Stimulated activated CD4-positive, alpha-beta T cell treated with anti-CD3 and anti-CD28 coated beads, Interleukin-4, amount 100 ng/mL, for 4 hours (primary cell): Measurements from ENCODE around the gene ATAT1.

Experiments
- DNase-seq, 2 experiments: peaks; one replicate each; pipeline ENCODE4 v3.0.0-alpha.2; 2020

Gene ATAT1

GRCh38 chr6:30685157-30686008 lies 58.7 kb downstream of the ATAT1 start:
- no peak for DNase-seq

GRCh38 chr6:30686009-30686907 lies 59.6 kb downstream of the ATAT1 start, which contains the start of gene PPP1R18:
TSS of gene PPP1R18 (minus strand) at chr6:30686645. CDS start at chr6:30686018, 627 bp downstream.
- DNase-seq: peak; percentile 88 to 89

GRCh38 chr6:30686908-30687658 lies 60.4 kb downstream of the ATAT1 start:
- DNase-seq: peak; percentile 78 to 83

- DNase-seq: no peak
These were observed 61.2 kb downstream of the ATAT1 start for GRCh38 chr6:30687659-30688431.

- no peak for DNase-seq
These were observed 61.9 kb downstream of the ATAT1 start for GRCh38 chr6:30688569-30688968.

GRCh38 chr6:30689022-30689865 lies 62.6 kb downstream of the ATAT1 start:
- DNase-seq: no peak

GRCh38 chr6:30689985-30690384 lies 63.3 kb downstream of the ATAT1 start:
- DNase-seq: no peak

- DNase-seq: peak; percentile 58 to 83
These were observed 63.9 kb downstream of the ATAT1 start, which contains the start of gene NRM for GRCh38 chr6:30690403-30691207. TSS of gene NRM (minus strand) at chr6:30690984. CDS start at chr6:30690974, 10 bp downstream.

GRCh38 chr6:30691208-30691847 lies 64.7 kb downstream of the ATAT1 start:
- DNase-seq: no peak
